Activated CD4-positive, alpha-beta T cell treated with anti-CD3 and anti-CD28 coated beads, Interleukin-2, amount 50 U/mL, for 1 hour (primary cell): ENCODE data around the gene FIP1L1.

Experiments
- DNase-seq: peaks from one replicate; pipeline ENCODE4 v3.0.0-alpha.2; 2020

The FIP1L1 gene

GRCh38 chr4:53477038-53477565, 99.7 kb downstream of the FIP1L1 start:
- DNase-seq, result no peak

- no peak for DNase-seq
Observed at GRCh38 chr4:53477636-53478035, 100.2 kb downstream of the FIP1L1 start.

- no peak for DNase-seq
Observed at GRCh38 chr4:53478671-53479456, 101.4 kb downstream of the FIP1L1 start.

GRCh38 chr4:53479736-53480525, 102.5 kb downstream of the FIP1L1 start:
- no peak for DNase-seq

- no peak for DNase-seq
Observed at GRCh38 chr4:53480909-53481308, 103.5 kb downstream of the FIP1L1 start.

GRCh38 chr4:53481586-53481985, 104.1 kb downstream of the FIP1L1 start:
- no peak for DNase-seq

GRCh38 chr4:53483250-53483649, 105.8 kb downstream of the FIP1L1 start:
- no peak for DNase-seq

- DNase-seq, result no peak
Observed at GRCh38 chr4:53484911-53485657, 107.6 kb downstream of the FIP1L1 start.

GRCh38 chr4:53485658-53486040, 108.2 kb downstream of the FIP1L1 start:
- DNase-seq, result no peak

- DNase-seq, result no peak
Observed at GRCh38 chr4:53487766-53488165, 110.3 kb downstream of the FIP1L1 start.

- DNase-seq, result no peak
Observed at GRCh38 chr4:53489279-53489889, 111.9 kb downstream of the FIP1L1 start.

- no peak for DNase-seq
Observed at GRCh38 chr4:53490161-53490956, 112.9 kb downstream of the FIP1L1 start.

- no peak for DNase-seq
Observed at GRCh38 chr4:53490965-53491622, 113.7 kb downstream of the FIP1L1 start.

- DNase-seq, result no peak
Observed at GRCh38 chr4:53494851-53495250, 117.4 kb downstream of the FIP1L1 start.

- no peak for DNase-seq
Observed at GRCh38 chr4:53497487-53498244, 120.2 kb downstream of the FIP1L1 start.

GRCh38 chr4:53498706-53499105, 121.3 kb downstream of the FIP1L1 start:
- DNase-seq, result no peak

- DNase-seq, result no peak
Observed at GRCh38 chr4:53499791-53500190, 122.3 kb downstream of the FIP1L1 start.

GRCh38 chr4:53500546-53500945, 123.1 kb downstream of the FIP1L1 start:
- no peak for DNase-seq

GRCh38 chr4:53501561-53501960, 124.1 kb downstream of the FIP1L1 start:
- DNase-seq, result no peak

- no peak for DNase-seq
Observed at GRCh38 chr4:53502094-53502493, 124.7 kb downstream of the FIP1L1 start.

- no peak for DNase-seq
Observed at GRCh38 chr4:53505947-53506346, 128.5 kb downstream of the FIP1L1 start.
